GM13976 (cell line): Measurements from ENCODE around the gene ACKR3.

Experiments
- DNase-seq: peaks from one replicate; pipeline ENCODE4 v3.0.0; 2012; ENCODE audit warnings: low spot score
- in situ Hi-C: fragments of 300-500 bp; cut with MboI; formaldehyde crosslinking; loops from one replicate; pipeline ENCODE4 v1.12.0; 2022; ENCODE audit warnings: low sequenced_read_pairs, mixed read lengths, inconsistent platforms; ENCODE audit not compliant: unreplicated experiment
- TF ChIP-seq, protein P1 (sequence below): IDR thresholded peaks from 2 replicates; pipeline ENCODE4 v1.5.1; 2012; ENCODE audit warnings: borderline replicate concordance, mild to moderate bottlenecking; ENCODE audit not compliant: insufficient read depth; ENCODE audit errors: extremely low read depth, missing control alignments, control extremely low read depth

Gene ACKR3

DNA sequence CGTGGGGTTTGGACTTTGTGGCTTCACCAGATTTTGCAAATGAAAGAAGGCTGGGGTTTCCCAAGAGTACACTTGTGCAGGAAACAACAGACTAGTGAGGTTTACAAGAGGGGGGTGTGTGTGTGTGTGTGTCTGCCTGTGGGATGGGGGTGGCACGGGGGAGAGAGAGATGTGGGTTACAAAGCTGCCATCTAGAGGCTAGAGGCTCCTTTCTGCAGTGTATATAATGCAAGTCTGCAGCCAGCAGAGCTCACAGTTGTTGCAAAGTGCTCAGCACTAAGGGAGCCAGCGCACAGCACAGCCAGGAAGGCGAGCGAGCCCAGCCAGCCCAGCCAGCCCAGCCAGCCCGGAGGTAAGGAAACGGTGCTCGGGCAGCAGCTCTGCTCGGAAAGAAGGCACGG, at the start of gene ACKR3:
Gene ACKR3, plus strand, starts transcription at position 253 of the 401 bp plus-strand sequence. CDS start 10,641 bp downstream, outside the sequence.
- in situ Hi-C loops: loop anchor here (10.0 kb wide), 1 partner anchor 55 kb away; no protein-coding TSS in a partner anchor
- peak; percentile 89 for DNase-seq
- TF ChIP-seq, protein P1, sequence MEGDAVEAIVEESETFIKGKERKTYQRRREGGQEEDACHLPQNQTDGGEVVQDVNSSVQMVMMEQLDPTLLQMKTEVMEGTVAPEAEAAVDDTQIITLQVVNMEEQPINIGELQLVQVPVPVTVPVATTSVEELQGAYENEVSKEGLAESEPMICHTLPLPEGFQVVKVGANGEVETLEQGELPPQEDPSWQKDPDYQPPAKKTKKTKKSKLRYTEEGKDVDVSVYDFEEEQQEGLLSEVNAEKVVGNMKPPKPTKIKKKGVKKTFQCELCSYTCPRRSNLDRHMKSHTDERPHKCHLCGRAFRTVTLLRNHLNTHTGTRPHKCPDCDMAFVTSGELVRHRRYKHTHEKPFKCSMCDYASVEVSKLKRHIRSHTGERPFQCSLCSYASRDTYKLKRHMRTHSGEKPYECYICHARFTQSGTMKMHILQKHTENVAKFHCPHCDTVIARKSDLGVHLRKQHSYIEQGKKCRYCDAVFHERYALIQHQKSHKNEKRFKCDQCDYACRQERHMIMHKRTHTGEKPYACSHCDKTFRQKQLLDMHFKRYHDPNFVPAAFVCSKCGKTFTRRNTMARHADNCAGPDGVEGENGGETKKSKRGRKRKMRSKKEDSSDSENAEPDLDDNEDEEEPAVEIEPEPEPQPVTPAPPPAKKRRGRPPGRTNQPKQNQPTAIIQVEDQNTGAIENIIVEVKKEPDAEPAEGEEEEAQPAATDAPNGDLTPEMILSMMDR: peak; percentile 53

DNA sequence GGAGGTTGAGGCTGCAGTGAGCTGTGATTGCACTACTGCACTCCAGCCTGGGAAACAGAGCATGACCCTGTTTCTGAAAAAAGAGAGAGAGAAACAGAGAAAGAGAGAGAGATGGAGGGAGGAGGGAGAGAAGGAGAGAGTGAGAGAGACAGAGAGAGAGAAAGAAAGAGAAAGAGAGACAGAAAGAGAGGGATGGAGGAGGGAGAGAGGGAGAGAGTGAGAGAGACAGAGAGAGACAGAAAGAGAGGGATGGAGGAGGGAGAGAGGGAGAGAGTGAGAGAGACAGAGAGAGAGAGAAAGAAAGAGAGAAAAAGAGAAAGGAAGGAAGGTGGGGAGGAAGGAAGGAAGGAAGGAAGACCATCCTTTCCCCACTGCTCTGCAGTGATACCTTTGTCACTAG, 48.1 kb upstream of the ACKR3 start:
- in situ Hi-C loops: loop anchor here (25.0 kb wide), 1 partner anchor 541 kb away; no protein-coding TSS in a partner anchor
- no peak for DNase-seq
- TF ChIP-seq, protein P1: no peak

DNA sequence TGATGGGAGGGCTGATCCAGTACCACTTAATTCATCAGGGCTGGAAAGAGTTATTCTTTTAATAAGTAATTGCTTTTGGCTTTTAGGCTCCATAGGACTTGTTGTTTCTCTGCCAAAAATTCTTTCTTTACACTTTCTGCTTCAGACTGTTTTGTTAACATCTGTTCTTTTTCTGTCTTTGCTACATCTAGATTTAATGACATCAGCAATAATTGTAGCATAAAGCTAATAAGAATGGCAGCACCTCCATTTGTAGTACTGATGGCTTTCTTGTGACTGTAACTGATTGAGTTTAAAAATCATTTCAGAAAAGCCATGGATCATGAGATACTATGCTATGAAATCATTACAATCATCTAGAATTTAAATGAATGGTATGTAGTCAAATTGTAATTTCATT, 46.4 kb upstream of the ACKR3 start:
- in situ Hi-C loops: loop anchor here (25.0 kb wide), 1 partner anchor 539 kb away; no protein-coding TSS in a partner anchor
- no peak for DNase-seq
- TF ChIP-seq, protein P1: no peak

- TF ChIP-seq, protein P1: no peak
- in situ Hi-C loops: no loop called here
- DNase-seq: no peak
These were observed 44.1 kb upstream of the ACKR3 start for GRCh38 chr2:236525411-236525997.

GRCh38 chr2:236526455-236527158, 43.0 kb upstream of the ACKR3 start:
- TF ChIP-seq, protein P1: no peak
- DNase-seq: no peak
- in situ Hi-C loops: no loop called here

DNA sequence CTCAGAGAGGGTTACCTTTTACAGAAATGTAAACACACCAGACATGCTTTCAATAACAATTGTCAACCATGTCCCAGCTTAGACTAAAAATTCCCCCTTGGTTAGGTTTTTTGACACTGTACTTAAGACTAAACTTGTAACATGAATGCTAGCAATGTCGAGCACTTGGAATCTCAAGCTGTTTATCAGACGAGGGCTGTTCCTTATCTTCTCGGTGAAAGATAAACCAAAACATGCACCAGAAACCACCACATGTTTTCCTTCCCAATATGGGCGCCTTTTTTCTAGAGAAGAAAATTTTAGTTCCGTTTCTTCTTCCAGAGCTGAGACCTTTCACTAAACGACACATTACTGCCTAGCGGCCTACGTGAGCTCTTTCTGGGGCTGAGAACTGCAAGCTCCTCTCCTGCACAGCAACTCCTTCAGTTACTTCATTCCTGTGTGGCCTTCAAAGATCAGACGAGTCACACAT, 42.4 kb upstream of the ACKR3 start:
- no peak for DNase-seq
- TF ChIP-seq, protein P1: no peak
- in situ Hi-C loops: no loop called here
